Stimulated activated CD8-positive, alpha-beta memory T cell treated with anti-CD3 and anti-CD28 coated beads, Interleukin-4, amount 100 ng/mL, for 48 hours (primary cell): Measurements from ENCODE around the gene MYORG.

Experiments
- DNase-seq: peaks from one replicate; pipeline ENCODE4 v3.0.0-alpha.2; 2020

The MYORG gene

GRCh38 chr9:34376596-34377403 lies at the start of gene MYORG:
TSS of gene MYORG (minus strand) at chr9:34376898. CDS start at chr9:34372943, 3,955 bp downstream.
- peak; percentile 98 for DNase-seq

GRCh38 chr9:34419716-34420504 lies 43.2 kb upstream of the MYORG start:
- DNase-seq, result no peak

GRCh38 chr9:34417734-34418133 lies 41.0 kb upstream of the MYORG start:
- no peak for DNase-seq

GRCh38 chr9:34413231-34413852 lies 36.6 kb upstream of the MYORG start:
- peak; percentile 65 for DNase-seq

GRCh38 chr9:34412336-34412735 lies 35.6 kb upstream of the MYORG start:
- no peak for DNase-seq

- no peak for DNase-seq
These were observed 32.5 kb upstream of the MYORG start for GRCh38 chr9:34409154-34409553.

GRCh38 chr9:34408173-34408572 lies 31.5 kb upstream of the MYORG start:
- no peak for DNase-seq

GRCh38 chr9:34406219-34406618 lies 29.5 kb upstream of the MYORG start:
- DNase-seq, result no peak

- DNase-seq, result no peak
These were observed 29.0 kb upstream of the MYORG start for GRCh38 chr9:34405719-34406118.

GRCh38 chr9:34403554-34404380 lies 27.1 kb upstream of the MYORG start:
- DNase-seq, result peak; percentile 76

GRCh38 chr9:34400686-34401602 lies 24.2 kb upstream of the MYORG start:
- no peak for DNase-seq

GRCh38 chr9:34400275-34400674 lies 23.6 kb upstream of the MYORG start:
- DNase-seq, result no peak

GRCh38 chr9:34399729-34400128 lies 23.0 kb upstream of the MYORG start:
- DNase-seq, result no peak

- no peak for DNase-seq
These were observed 22.2 kb upstream of the MYORG start for GRCh38 chr9:34398875-34399274.

- DNase-seq, result no peak
These were observed 19.8 kb upstream of the MYORG start for GRCh38 chr9:34396276-34397214.

- DNase-seq, result no peak
These were observed 15.8 kb upstream of the MYORG start for GRCh38 chr9:34392511-34392910.

- no peak for DNase-seq
These were observed 10.5 kb upstream of the MYORG start for GRCh38 chr9:34387239-34387638.

GRCh38 chr9:34386656-34387055 lies 10.0 kb upstream of the MYORG start:
- DNase-seq, result no peak

- DNase-seq, result no peak
These were observed 9.0 kb upstream of the MYORG start for GRCh38 chr9:34385561-34386230.
